Measurements from ENCODE around the gene MAGEA10. TPM values are rescaled to one million over a fixed set of nuclear protein-coding genes. Genes with fewer than 3 reads are reported as not detected.

MAGEA10 gene
- total RNA-seq, 3 donors from 2014 or later: not detected

DNA sequence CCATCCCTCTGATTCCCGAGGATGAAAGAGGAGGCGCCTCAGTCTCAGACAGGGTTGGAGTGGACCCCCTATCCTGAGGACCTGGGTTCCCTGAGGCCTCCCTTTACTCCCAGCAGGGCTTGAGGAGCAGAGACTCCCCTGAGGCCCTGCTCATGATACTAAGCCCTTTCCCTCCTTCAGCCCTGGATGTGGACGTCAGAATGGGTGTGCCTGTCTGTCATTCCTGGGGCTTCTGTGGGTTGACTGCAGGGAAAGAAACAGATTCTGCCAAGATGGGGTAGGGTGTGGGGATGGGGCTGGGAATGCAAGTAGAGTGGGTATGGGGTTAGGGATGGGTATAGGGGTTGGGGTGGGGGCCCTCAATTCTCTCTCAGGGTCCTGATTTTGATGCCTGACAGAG is 21.1 kb downstream of the MAGEA10 start:
- no peaks in the 10 kb centered on the region for H3K36me3 ChIP-seq
- no peaks in the 10 kb centered on the region for H3K4me1 ChIP-seq
- peaks cover 0 to 16% of the 10 kb centered on the region in 2 donors for H3K27me3 ChIP-seq
- intact Hi-C loops (cut with DNase I; ENCODE audit: low total_unique reads): no loop called here
- no peaks in the 10 kb centered on the region for H3K9me3 ChIP-seq
- TF ChIP-seq POLR2A (IDR thresholded peaks at IDR 0.05) (no peak), POLR2AphosphoS5 (IDR thresholded peaks at IDR 0.05) (no peak)
- TF ChIP-seq, protein P1, sequence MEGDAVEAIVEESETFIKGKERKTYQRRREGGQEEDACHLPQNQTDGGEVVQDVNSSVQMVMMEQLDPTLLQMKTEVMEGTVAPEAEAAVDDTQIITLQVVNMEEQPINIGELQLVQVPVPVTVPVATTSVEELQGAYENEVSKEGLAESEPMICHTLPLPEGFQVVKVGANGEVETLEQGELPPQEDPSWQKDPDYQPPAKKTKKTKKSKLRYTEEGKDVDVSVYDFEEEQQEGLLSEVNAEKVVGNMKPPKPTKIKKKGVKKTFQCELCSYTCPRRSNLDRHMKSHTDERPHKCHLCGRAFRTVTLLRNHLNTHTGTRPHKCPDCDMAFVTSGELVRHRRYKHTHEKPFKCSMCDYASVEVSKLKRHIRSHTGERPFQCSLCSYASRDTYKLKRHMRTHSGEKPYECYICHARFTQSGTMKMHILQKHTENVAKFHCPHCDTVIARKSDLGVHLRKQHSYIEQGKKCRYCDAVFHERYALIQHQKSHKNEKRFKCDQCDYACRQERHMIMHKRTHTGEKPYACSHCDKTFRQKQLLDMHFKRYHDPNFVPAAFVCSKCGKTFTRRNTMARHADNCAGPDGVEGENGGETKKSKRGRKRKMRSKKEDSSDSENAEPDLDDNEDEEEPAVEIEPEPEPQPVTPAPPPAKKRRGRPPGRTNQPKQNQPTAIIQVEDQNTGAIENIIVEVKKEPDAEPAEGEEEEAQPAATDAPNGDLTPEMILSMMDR (IDR thresholded peaks at IDR 0.05): no peak
- H3K27ac ChIP-seq: no peak overlapping the region
- DNase-seq (ENCODE audit: low spot score in 2 of 2): no peak
- no peak overlapping the region for H3K4me3 ChIP-seq

DNA sequence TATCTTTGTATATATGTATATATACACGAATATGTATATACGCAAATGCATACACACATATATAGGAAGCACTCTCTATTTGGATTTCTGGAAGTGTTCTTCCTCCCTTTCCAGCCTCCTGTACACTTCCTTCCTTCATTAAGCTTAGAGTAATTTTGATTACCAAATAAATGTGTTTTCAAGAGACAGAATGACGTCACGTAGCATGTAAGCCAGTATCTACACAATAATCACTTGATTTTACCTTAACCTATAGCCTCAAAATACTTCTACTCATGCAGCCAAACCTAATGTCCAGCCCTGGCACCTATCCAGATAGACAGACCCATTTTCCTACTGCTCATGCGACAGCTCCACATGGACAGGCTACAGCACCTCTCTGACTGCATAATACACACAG is 29.9 kb downstream of the MAGEA10 start:
- Histone ChIP-seq H3K27me3 (peaks cover 0 to 7% of the 10 kb centered on the region in 2 donors), H3K4me3 (no peak overlapping the region), H3K9me3 (no peaks in the 10 kb centered on the region), H3K36me3 (no peaks in the 10 kb centered on the region), H3K27ac (no peak overlapping the region), H3K4me1 (no peaks in the 10 kb centered on the region)
- intact Hi-C loops (cut with DNase I; ENCODE audit: low total_unique reads): no loop called here
- TF ChIP-seq POLR2A (IDR thresholded peaks at IDR 0.05) (no peak), POLR2AphosphoS5 (IDR thresholded peaks at IDR 0.05) (no peak)
- TF ChIP-seq, protein P1 (IDR thresholded peaks at IDR 0.05): no peak
- DNase-seq (ENCODE audit: low spot score in 2 of 2): no peak

DNA sequence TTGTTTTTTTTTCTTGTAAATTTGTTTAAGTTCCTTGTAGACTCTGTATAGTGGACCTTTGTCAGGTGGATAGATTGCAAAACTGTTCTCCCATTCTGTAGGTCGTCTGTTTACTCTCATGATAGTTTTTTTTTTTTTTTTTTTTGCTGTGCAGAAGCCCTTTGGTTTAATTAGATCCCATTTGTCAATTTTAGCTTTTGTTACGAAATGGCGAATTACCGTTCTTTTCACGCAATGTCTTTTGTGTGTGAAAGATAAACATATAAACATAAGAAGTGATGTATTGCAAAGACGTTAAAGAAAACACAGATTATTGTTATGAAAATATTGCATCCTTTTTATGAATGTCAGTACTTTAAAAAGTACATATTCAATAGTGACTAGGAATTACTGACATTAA is 34.5 kb downstream of the MAGEA10 start:
- Histone ChIP-seq H3K36me3 (no peaks in the 10 kb centered on the region), H3K27me3 (peaks cover 0 to 5% of the 10 kb centered on the region in 2 donors), H3K27ac (no peak overlapping the region), H3K4me1 (no peaks in the 10 kb centered on the region), H3K9me3 (no peaks in the 10 kb centered on the region), H3K4me3 (no peak overlapping the region)
- intact Hi-C loops (cut with DNase I; ENCODE audit: low total_unique reads): no loop called here
- DNase-seq (ENCODE audit: low spot score in 2 of 2): no peak
- TF ChIP-seq POLR2AphosphoS5 (IDR thresholded peaks at IDR 0.05) (no peak), POLR2A (IDR thresholded peaks at IDR 0.05) (no peak)
- TF ChIP-seq, protein P1 (IDR thresholded peaks at IDR 0.05): no peak

DNA sequence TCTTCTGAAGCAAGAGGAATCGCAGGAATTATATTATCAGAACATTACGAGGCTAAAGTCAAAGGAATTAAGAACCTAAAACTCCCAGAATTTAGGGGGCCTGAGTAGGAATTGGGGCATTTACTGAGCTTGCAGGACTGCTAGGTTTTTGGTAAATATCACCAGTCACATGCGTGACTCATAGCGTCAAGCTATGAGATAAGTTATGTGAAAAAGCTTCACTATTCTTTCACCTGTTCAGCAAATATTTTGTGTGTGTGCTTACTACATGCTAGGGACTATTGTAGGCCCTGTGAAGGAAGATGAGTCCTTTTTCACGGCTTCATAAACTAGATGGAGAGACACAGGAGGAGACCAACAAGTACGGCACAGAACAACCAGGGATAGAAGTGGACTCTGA is 52.2 kb downstream of the MAGEA10 start:
- Histone ChIP-seq H3K4me1 (no peaks in the 10 kb centered on the region), H3K27ac (no peak overlapping the region), H3K9me3 (no peaks in the 10 kb centered on the region), H3K4me3 (no peak overlapping the region), H3K36me3 (no peaks in the 10 kb centered on the region), H3K27me3 (no peaks in the 10 kb centered on the region)
- no peak for TF ChIP-seq POLR2AphosphoS5 (IDR thresholded peaks at IDR 0.05)
- no peak for TF ChIP-seq POLR2A (IDR thresholded peaks at IDR 0.05)
- TF ChIP-seq, protein P1 (IDR thresholded peaks at IDR 0.05): no peak
- no peak for DNase-seq (ENCODE audit: low spot score in 2 of 2)
- intact Hi-C loops (cut with DNase I; ENCODE audit: low total_unique reads): no loop called here

Other genes starting within 250 kb of the MAGEA10 start
- not detected for gene MAGEA4, start 225.7 kb downstream of the MAGEA10 start, total RNA-seq
- gene GABRE, start 163.9 kb downstream of the MAGEA10 start, total RNA-seq: 100 to 1,000 TPM in 1 of 3 donors, 10 to 100 TPM in 2; 42.0 to 120 (median 85.5) TPM